Endodermal cell (in vitro differentiated cells): ENCODE data around the gene ESYT3. TPM values are rescaled to one million over a fixed set of nuclear protein-coding genes. Genes with fewer than 3 reads are reported as not detected.

ENCODE experiments used
- DNase-seq: peaks from one replicate; pipeline ENCODE4 v3.0.0-alpha.2; 2017
- H3K27ac ChIP-seq: 2 replicates; pipeline ENCODE4 v1.5.1; 2013; ENCODE audit warnings: mild to moderate bottlenecking, low read depth, low read length, moderate library complexity
- H3K27me3 ChIP-seq: 2 replicates; pipeline ENCODE4 v1.6.1; 2013; ENCODE audit warnings: mild to moderate bottlenecking, low read length, moderate library complexity; ENCODE audit not compliant: insufficient read depth, control insufficient read depth, poor library complexity, severe bottlenecking
- H3K36me3 ChIP-seq: 2 replicates; pipeline ENCODE4 v1.7.0; 2013; ENCODE audit warnings: mild to moderate bottlenecking, low read length, moderate library complexity; ENCODE audit not compliant: control insufficient read depth, insufficient read depth
- H3K4me1 ChIP-seq: one replicate; pipeline ENCODE4 v1.7.0; 2013; ENCODE audit warnings: low read length; ENCODE audit not compliant: control insufficient read depth, insufficient read depth
- H3K4me3 ChIP-seq: 2 replicates; pipeline ENCODE4 v1.5.1; 2013; ENCODE audit warnings: mild to moderate bottlenecking, low read length, moderate library complexity
- H3K9ac ChIP-seq: 2 replicates; pipeline ENCODE4 v1.6.1; 2013; ENCODE audit warnings: mild to moderate bottlenecking, low read length, moderate library complexity; ENCODE audit not compliant: poor library complexity, severe bottlenecking; ENCODE audit errors: extremely low read depth
- H3K9me3 ChIP-seq: 2 replicates; pipeline ENCODE4 v1.6.1; 2013; ENCODE audit warnings: mild to moderate bottlenecking, low read length, moderate library complexity; ENCODE audit not compliant: control insufficient read depth
- H3K27ac Mint-ChIP-seq: 2 replicates; pipeline ENCODE4 v1.8.0; 2020; ENCODE audit warnings: mixed read lengths
- H3K27me3 Mint-ChIP-seq: 2 replicates; pipeline ENCODE4 v1.8.0; 2021; ENCODE audit warnings: mild to moderate bottlenecking, mixed read lengths; ENCODE audit not compliant: insufficient read depth
- H3K36me3 Mint-ChIP-seq: 2 replicates; pipeline ENCODE4 v1.8.0; 2020; ENCODE audit warnings: low read depth, mixed read lengths
- H3K4me1 Mint-ChIP-seq: 2 replicates; pipeline ENCODE4 v1.8.0; 2020; ENCODE audit warnings: mixed read lengths
- H3K4me3 Mint-ChIP-seq: 2 replicates; pipeline ENCODE4 v1.8.0; 2020; ENCODE audit warnings: mild to moderate bottlenecking, moderate library complexity, mixed read lengths
- H3K9me3 Mint-ChIP-seq: 2 replicates; pipeline ENCODE4 v1.8.0; 2020; ENCODE audit warnings: mild to moderate bottlenecking, mixed read lengths
- CTCF ChIP-seq: fragments of 200-600 bp; sonication (generic); conservative IDR thresholded peaks from 2 replicates; pipeline ENCODE4 v1.5.0; 2021; ENCODE audit warnings: antibody characterized with exemption, mild to moderate bottlenecking
- WGBS, 2 experiments: methylation state at CpG; one replicate each; pipeline versions ENCODE4 v1.1.5 to v1.1.7; 2013; ENCODE audit warnings: missing lambda C conversion rate in 2 of 2, mixed read lengths in 1 of 2; ENCODE audit not compliant: insufficient coverage in 1 of 2, insufficient read length in 1 of 2; 5-methylcytosine and 5-hydroxymethylcytosine counted together
- total RNA-seq, 2 donors: library from RNA; stranded (reverse); fragmentation: NEBNext Ultra II Directional in 1 of 2; extraction: Animal tissue kit (Norgen Biotek cat#: 25700) in 1 of 2; gene quantifications; 2 replicates in 1 of 2; 3 replicates in 1 of 2; pipeline ENCODE4 v1.2.1, GENCODE V29; 2021

ESYT3 gene
- total RNA-seq, 2 donors from 2014 or later: 7.7 to 10.2 TPM

GRCh38 chr3:138407236-138407907 lies 27.0 kb upstream of the ESYT3 start:
- no peak overlapping the region for H3K9ac ChIP-seq
- H3K4me1 ChIP-seq: no peaks in the 10 kb centered on the region
- no peaks in the 10 kb centered on the region for H3K9me3 ChIP-seq
- H3K4me3 Mint-ChIP-seq: no peak overlapping the region
- 83 to 92% methylated on average over 3 of the region's 3 CpGs for WGBS, 2 experiments
- peaks cover 1% of the 10 kb centered on the region for H3K27me3 Mint-ChIP-seq
- no peaks in the 10 kb centered on the region for H3K27me3 ChIP-seq
- TF ChIP-seq CTCF: no peak
- H3K27ac Mint-ChIP-seq: no peak overlapping the region
- no peaks in the 10 kb centered on the region for H3K4me1 Mint-ChIP-seq
- no peak overlapping the region for H3K4me3 ChIP-seq
- no peaks in the 10 kb centered on the region for H3K9me3 Mint-ChIP-seq
- H3K27ac ChIP-seq: no peak overlapping the region
- H3K36me3 Mint-ChIP-seq: peaks cover 12% of the 10 kb centered on the region
- H3K36me3 ChIP-seq: no peaks in the 10 kb centered on the region
- DNase-seq: peak; percentile 11

GRCh38 chr3:138408751-138409570 lies 25.5 kb upstream of the ESYT3 start:
- H3K27ac ChIP-seq: no peak overlapping the region
- H3K27ac Mint-ChIP-seq: no peak overlapping the region

More at GRCh38 chr3:138408751-138409570, 25.5 kb upstream of the ESYT3 start:
- no peak overlapping the region for H3K9ac ChIP-seq
- no peaks in the 10 kb centered on the region for H3K9me3 ChIP-seq
- no peak for TF ChIP-seq CTCF
- H3K27me3 ChIP-seq: peaks cover 2% of the 10 kb centered on the region
- Mint-ChIP-seq H3K4me1 (no peaks in the 10 kb centered on the region), H3K27me3 (peaks cover 1% of the 10 kb centered on the region), H3K4me3 (no peak overlapping the region), H3K9me3 (no peaks in the 10 kb centered on the region), H3K36me3 (peaks cover 12% of the 10 kb centered on the region)
- 49 to 54% methylated on average over 5 to 7 of the region's 7 CpGs for WGBS, 2 experiments
- no peaks in the 10 kb centered on the region for H3K36me3 ChIP-seq
- peak; percentile 59 for DNase-seq
- H3K4me3 ChIP-seq: no peak overlapping the region
- H3K4me1 ChIP-seq: no peaks in the 10 kb centered on the region
